Measurements from ENCODE around the gene SPAAR.

Gene SPAAR

DNA sequence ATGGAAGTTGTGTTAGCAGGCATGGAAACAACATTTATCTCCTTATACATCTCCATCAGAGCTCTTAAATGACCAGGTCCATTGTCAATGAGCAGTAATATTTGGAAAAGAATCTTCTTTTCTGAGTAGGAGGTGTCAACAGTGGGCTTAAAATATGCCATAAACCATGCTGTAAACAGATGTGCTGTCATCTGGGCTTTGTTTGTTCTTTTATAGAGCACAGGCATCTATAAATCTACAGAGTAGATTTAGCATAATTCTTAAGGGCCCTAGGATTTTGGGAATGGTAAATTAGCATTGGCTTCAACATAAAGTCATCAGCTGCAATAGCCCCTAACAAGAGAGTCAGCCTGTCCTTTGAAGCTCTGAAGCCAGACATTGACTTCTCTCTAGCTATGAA lies 11.0 kb upstream of the SPAAR start:
- no peaks in the 10 kb centered on the region for H3K27me3 ChIP-seq (replicated peaks; ENCODE audit: insufficient read depth, low read length)
- peak overlapping the region; percentile 5; the same call in 1 of the 2 replicates for H3K9ac ChIP-seq (ENCODE audit: low read length)
- TF ChIP-seq EZH2 (optimal IDR thresholded peaks at IDR 0.05; ENCODE audit: low read depth, low read length), result no peak
- TF ChIP-seq, protein P1, sequence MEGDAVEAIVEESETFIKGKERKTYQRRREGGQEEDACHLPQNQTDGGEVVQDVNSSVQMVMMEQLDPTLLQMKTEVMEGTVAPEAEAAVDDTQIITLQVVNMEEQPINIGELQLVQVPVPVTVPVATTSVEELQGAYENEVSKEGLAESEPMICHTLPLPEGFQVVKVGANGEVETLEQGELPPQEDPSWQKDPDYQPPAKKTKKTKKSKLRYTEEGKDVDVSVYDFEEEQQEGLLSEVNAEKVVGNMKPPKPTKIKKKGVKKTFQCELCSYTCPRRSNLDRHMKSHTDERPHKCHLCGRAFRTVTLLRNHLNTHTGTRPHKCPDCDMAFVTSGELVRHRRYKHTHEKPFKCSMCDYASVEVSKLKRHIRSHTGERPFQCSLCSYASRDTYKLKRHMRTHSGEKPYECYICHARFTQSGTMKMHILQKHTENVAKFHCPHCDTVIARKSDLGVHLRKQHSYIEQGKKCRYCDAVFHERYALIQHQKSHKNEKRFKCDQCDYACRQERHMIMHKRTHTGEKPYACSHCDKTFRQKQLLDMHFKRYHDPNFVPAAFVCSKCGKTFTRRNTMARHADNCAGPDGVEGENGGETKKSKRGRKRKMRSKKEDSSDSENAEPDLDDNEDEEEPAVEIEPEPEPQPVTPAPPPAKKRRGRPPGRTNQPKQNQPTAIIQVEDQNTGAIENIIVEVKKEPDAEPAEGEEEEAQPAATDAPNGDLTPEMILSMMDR (IDR thresholded peaks at IDR 0.05; ENCODE audit: low read length), result no peak
- TF ChIP-seq EZH2phosphoT487 (IDR thresholded peaks at IDR 0.05; ENCODE audit: low read length), result no peak
- H3K9me2 ChIP-seq (replicated peaks; ENCODE audit: insufficient read depth, low read length), result no peaks in the 10 kb centered on the region
- H3K27ac ChIP-seq (ENCODE audit: low read length), result peak overlapping the region; percentile 63; the same call in 1 of the 2 replicates
- no peaks in the 10 kb centered on the region for H4K20me1 ChIP-seq (ENCODE audit: insufficient read depth, low read length)
- H3K36me3 ChIP-seq (replicated peaks; ENCODE audit: insufficient read depth, low read length), result no peaks in the 10 kb centered on the region
- no peaks in the 10 kb centered on the region for H3K9me3 ChIP-seq (replicated peaks; ENCODE audit: insufficient read depth, low read length)
- H3K4me3 ChIP-seq (ENCODE audit: low read length), result no peak overlapping the region
- DNase-seq, result no peak
- peaks cover 12% of the 10 kb centered on the region; the same call in 1 of the 2 replicates for H3F3A ChIP-seq (ENCODE audit: insufficient read depth, low read length)
- H2AFZ ChIP-seq (ENCODE audit: low read length), result 0 out of 2 replicates have a peak overlapping the region, but pooled peaks have one; percentile 15
- H3K4me2 ChIP-seq (ENCODE audit: low read depth, low read length), result peak overlapping the region; percentile 35; the same call in 1 of the 2 replicates
- H3K4me1 ChIP-seq (ENCODE audit: low read length), result peaks cover 44% of the 10 kb centered on the region
- no peaks in the 10 kb centered on the region for H3K79me2 ChIP-seq (ENCODE audit: low read length)

DNA sequence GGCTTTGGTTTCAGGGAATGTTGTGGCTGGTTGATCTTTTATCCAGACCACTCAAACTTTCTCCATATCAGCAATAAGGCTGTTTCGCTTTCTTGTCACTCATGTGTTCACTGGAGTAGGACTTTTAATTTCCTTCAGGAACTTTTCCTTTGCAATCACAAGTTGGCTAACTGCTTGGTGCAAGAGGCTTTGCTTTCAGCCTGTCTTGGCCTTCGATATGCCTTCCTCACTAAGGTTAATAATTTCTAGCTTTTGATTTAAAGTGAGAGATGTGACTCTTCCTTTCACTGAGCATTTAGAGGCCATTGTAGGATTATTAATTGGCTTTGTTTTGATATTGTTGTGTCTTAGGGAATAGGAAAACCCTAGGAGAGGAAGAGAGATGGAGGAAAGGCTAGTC lies 10.3 kb upstream of the SPAAR start:
- no peaks in the 10 kb centered on the region for H3K9me3 ChIP-seq (replicated peaks; ENCODE audit: insufficient read depth, low read length)
- H4K20me1 ChIP-seq (ENCODE audit: insufficient read depth, low read length), result no peaks in the 10 kb centered on the region
- no peak overlapping the region for H3K4me3 ChIP-seq (ENCODE audit: low read length)
- H3K27ac ChIP-seq (ENCODE audit: low read length), result no peak overlapping the region
- H3K4me2 ChIP-seq (ENCODE audit: low read depth, low read length), result no peak overlapping the region
- H3F3A ChIP-seq (ENCODE audit: insufficient read depth, low read length), result peaks cover 12% of the 10 kb centered on the region; the same call in 1 of the 2 replicates
- no peak overlapping the region for H2AFZ ChIP-seq (ENCODE audit: low read length)
- H3K36me3 ChIP-seq (replicated peaks; ENCODE audit: insufficient read depth, low read length), result no peaks in the 10 kb centered on the region
- no peak for DNase-seq
- no peaks in the 10 kb centered on the region for H3K79me2 ChIP-seq (ENCODE audit: low read length)
- H3K27me3 ChIP-seq (replicated peaks; ENCODE audit: insufficient read depth, low read length), result no peaks in the 10 kb centered on the region
- H3K9me2 ChIP-seq (replicated peaks; ENCODE audit: insufficient read depth, low read length), result no peaks in the 10 kb centered on the region
- H3K9ac ChIP-seq (ENCODE audit: low read length), result no peak overlapping the region
- H3K4me1 ChIP-seq (ENCODE audit: low read length), result peaks cover 46% of the 10 kb centered on the region
- TF ChIP-seq EZH2 (optimal IDR thresholded peaks at IDR 0.05; ENCODE audit: low read depth, low read length) (no peak), EZH2phosphoT487 (IDR thresholded peaks at IDR 0.05; ENCODE audit: low read length) (no peak)
- TF ChIP-seq, protein P1 (IDR thresholded peaks at IDR 0.05; ENCODE audit: low read length), result no peak

DNA sequence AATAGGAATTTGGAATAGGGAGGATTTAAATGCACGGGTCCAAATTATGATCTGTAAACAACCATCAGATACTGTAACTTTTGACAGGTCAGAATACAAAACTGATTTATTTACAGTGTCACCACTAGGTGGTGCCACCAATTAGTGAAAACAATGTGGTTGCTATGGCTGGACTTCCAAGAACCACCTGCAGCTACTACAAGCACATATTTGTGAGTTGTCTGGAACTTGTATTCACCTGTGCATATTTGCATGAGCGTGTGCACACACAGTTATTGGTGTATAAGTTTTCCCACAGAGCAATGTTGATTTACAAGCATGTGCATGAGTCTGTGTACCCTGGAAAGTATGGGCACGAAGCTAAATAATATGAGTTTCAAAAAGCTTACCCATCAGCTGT lies 6.2 kb upstream of the SPAAR start:
- Histone ChIP-seq H3F3A (ENCODE audit: insufficient read depth, low read length) (0 out of 2 replicates have a peak, but pooled peaks cover under 1% of the 10 kb centered on the region), H3K27me3 (replicated peaks; ENCODE audit: insufficient read depth, low read length) (no peaks in the 10 kb centered on the region), H3K9me2 (replicated peaks; ENCODE audit: insufficient read depth, low read length) (no peaks in the 10 kb centered on the region), H3K9me3 (replicated peaks; ENCODE audit: insufficient read depth, low read length) (no peaks in the 10 kb centered on the region), H3K36me3 (replicated peaks; ENCODE audit: insufficient read depth, low read length) (no peaks in the 10 kb centered on the region), H3K9ac (ENCODE audit: low read length) (no peak overlapping the region), H4K20me1 (ENCODE audit: insufficient read depth, low read length) (no peaks in the 10 kb centered on the region), H3K79me2 (ENCODE audit: low read length) (no peaks in the 10 kb centered on the region), H3K4me3 (ENCODE audit: low read length) (no peak overlapping the region), H2AFZ (ENCODE audit: low read length) (no peak overlapping the region), H3K4me2 (ENCODE audit: low read depth, low read length) (0 out of 2 replicates have a peak overlapping the region, but pooled peaks have one; percentile 21), H3K27ac (ENCODE audit: low read length) (no peak overlapping the region), H3K4me1 (ENCODE audit: low read length) (peaks cover 28% of the 10 kb centered on the region)
- peak; percentile 85 for DNase-seq
- no peak for TF ChIP-seq EZH2 (optimal IDR thresholded peaks at IDR 0.05; ENCODE audit: low read depth, low read length)
- TF ChIP-seq EZH2phosphoT487 (IDR thresholded peaks at IDR 0.05; ENCODE audit: low read length), result no peak
- TF ChIP-seq, protein P1 (IDR thresholded peaks at IDR 0.05; ENCODE audit: low read length), result peak; percentile 72
